B cell (primary cell): ENCODE data around the gene AMPH. TPM values are rescaled to one million over a fixed set of nuclear protein-coding genes. Genes with fewer than 3 reads are reported as not detected.
A peak's percentile ranks its signal among the peaks of the same experiment; 100 is the strongest.

Experiments
- ATAC-seq: fragments of 200-7000 bp; cut with Tn5 transposase; one replicate; pipeline ENCODE4 v1.10.0; 2021; ENCODE audit warnings: low read depth, mild to moderate bottlenecking, moderate number of reproducible peaks, moderate library complexity
- CTCF ChIA-PET: fragments of 350-600 bp; sonication (Branson Sonifier 250); formaldehyde crosslinking; loops from one replicate; lab custom pipeline; 2021; ENCODE audit warnings: antibody characterized with exemption, inconsistent platforms; lab: Charles Lee
- POLR2A ChIA-PET: fragments of 350-600 bp; sonication (Branson Sonifier 250); formaldehyde crosslinking; loops from one replicate; lab custom pipeline; 2021; ENCODE audit warnings: antibody characterized with exemption; lab: Charles Lee
- DNase-seq: peaks from one replicate; pipeline ENCODE4 v3.0.0; 2013
- H2AFZ ChIP-seq: 2 replicates; pipeline ENCODE4 v1.6.1; 2012; ENCODE audit warnings: mild to moderate bottlenecking, low read depth, low read length; ENCODE audit not compliant: insufficient read depth, poor library complexity, severe bottlenecking
- H3K27ac ChIP-seq, 2 donors: 1 replicate in 1 of 2; 2 replicates in 1 of 2; pipeline ENCODE4 v1.5.1; 2012 to 2013; ENCODE audit warnings: low read length in 2 of 2, mild to moderate bottlenecking in 2 of 2, moderate library complexity in 1 of 2
- H3K27me3 ChIP-seq, 4 experiments: fragments of 200-600 bp in 1 of 4; sonication (generic) in 1 of 4; replicated peaks in 1 of 4; 1 replicate in 2 of 4; 2 replicates in 2 of 4; pipeline versions ENCODE4 v1.6.1 to v1.7.0; 2013 to 2016; ENCODE audit warnings: low read length in 3 of 4, mild to moderate bottlenecking in 2 of 4, mixed read lengths in 1 of 4, moderate library complexity in 1 of 4; ENCODE audit not compliant: insufficient read depth in 4 of 4, control insufficient read depth in 3 of 4; ENCODE audit errors: control extremely low read depth in 1 of 4
- H3K36me3 ChIP-seq, 2 experiments: replicated peaks in 1 of 2; 1 replicate in 1 of 2; 2 replicates in 1 of 2; pipeline versions ENCODE4 v1.6.1 to v1.7.1; 2013; ENCODE audit warnings: low read length in 1 of 2; ENCODE audit not compliant: insufficient read depth in 2 of 2, control insufficient read depth in 1 of 2; ENCODE audit errors: control extremely low read depth in 1 of 2, extremely low read depth in 1 of 2
- H3K4me1 ChIP-seq, 2 donors: fragments of 200-600 bp in 1 of 2; sonication (generic) in 1 of 2; 1 replicate in 1 of 2; 2 replicates in 1 of 2; pipeline versions ENCODE4 v1.5.1 to v1.6.1; 2013 to 2017; ENCODE audit warnings: low read length in 2 of 2; ENCODE audit not compliant: control insufficient read depth in 2 of 2, insufficient read depth in 2 of 2
- H3K4me2 ChIP-seq: replicated peaks from 2 replicates; pipeline ENCODE3; 2012; ENCODE audit warnings: mild to moderate bottlenecking, low read depth, low read length; ENCODE audit not compliant: poor library complexity, severe bottlenecking
- H3K4me3 ChIP-seq, 5 experiments: fragments of 200-600 bp in 1 of 5; sonication (generic) in 1 of 5; 1 replicate in 3 of 5; 2 replicates in 2 of 5; pipeline versions ENCODE4 v1.5.1 to v1.7.0; 2011 to 2016; ENCODE audit warnings: low read length in 4 of 5, mild to moderate bottlenecking in 4 of 5, low read depth in 2 of 5, control low read depth in 1 of 5, moderate library complexity in 1 of 5; ENCODE audit not compliant: insufficient read depth in 1 of 5; ENCODE audit errors: control extremely low read depth in 1 of 5, extremely low read depth in 1 of 5
- H3K79me2 ChIP-seq: fragments of 200-600 bp; sonication (generic); one replicate; pipeline ENCODE4 v1.6.0; 2016; ENCODE audit warnings: low read length; ENCODE audit not compliant: control insufficient read depth, insufficient read depth
- H3K9ac ChIP-seq: fragments of 200-600 bp; sonication (generic); 2 replicates; pipeline ENCODE4 v1.6.1; 2017; ENCODE audit warnings: mild to moderate bottlenecking, low read length, moderate library complexity
- H3K9me3 ChIP-seq, 3 donors: one replicate each; pipeline versions ENCODE4 v1.6.1 to v1.7.1; 2013; ENCODE audit warnings: low read length in 2 of 3; ENCODE audit not compliant: control insufficient read depth in 2 of 3, insufficient read depth in 1 of 3; ENCODE audit errors: control extremely low read depth in 1 of 3
- H4K20me1 ChIP-seq: 2 replicates; pipeline ENCODE4 v1.6.0; 2012; ENCODE audit warnings: mild to moderate bottlenecking, low read length; ENCODE audit not compliant: insufficient read depth, control insufficient read depth, poor library complexity, severe bottlenecking
- H3K27ac Mint-ChIP-seq: one replicate; pipeline ENCODE4 v1.8.0; 2021; ENCODE audit warnings: mixed read lengths
- H3K27me3 Mint-ChIP-seq: one replicate; pipeline ENCODE4 v1.8.0; 2021; ENCODE audit warnings: mixed read lengths
- H3K4me1 Mint-ChIP-seq: one replicate; pipeline ENCODE4 v1.8.0; 2021; ENCODE audit warnings: mixed read lengths
- H3K4me3 Mint-ChIP-seq: one replicate; pipeline ENCODE4 v1.8.0; 2021; ENCODE audit warnings: mixed read lengths
- H3K9me3 Mint-ChIP-seq: one replicate; pipeline ENCODE4 v1.8.0; 2022; ENCODE audit warnings: mixed read lengths; ENCODE audit not compliant: insufficient read depth
- EZH2 ChIP-seq: IDR thresholded peaks from 2 replicates; pipeline ENCODE4 v1.6.1; 2012; ENCODE audit warnings: borderline replicate concordance, low read depth, mild to moderate bottlenecking, moderate library complexity, low read length; ENCODE audit not compliant: insufficient read depth, poor library complexity, severe bottlenecking
- WGBS: methylation state at CpG from one replicate; pipeline ENCODE4 v1.1.5; 2013; ENCODE audit warnings: missing lambda C conversion rate; ENCODE audit not compliant: insufficient coverage; 5-methylcytosine and 5-hydroxymethylcytosine counted together
- intact Hi-C: fragments of 100-400 bp; cut with micrococcal nuclease; formaldehyde crosslinking; loops from one replicate; pipeline ENCODE4 v1.10.0; 2022
- polyA minus RNA-seq: library from RNA; depleted of rRNA, polyadenylated mRNA; stranded (reverse); fragments of >200 nt; gene quantifications from 2 replicates; pipeline ENCODE4 v1.2.3, GENCODE V29; 2012
- polyA plus RNA-seq: library from polyadenylated mRNA; depleted of rRNA; stranded (reverse); fragments of >200 nt; gene quantifications from 2 replicates; pipeline ENCODE4 v1.2.3, GENCODE V29; 2012
- total RNA-seq, 2 donors: library from RNA; stranded (reverse); fragments of 120-200 nt in 1 of 2; gene quantifications; 1 replicate in 1 of 2; 2 replicates in 1 of 2; pipeline versions ENCODE4 v1.2.3 to v1.2.4, GENCODE V29; 2013 to 2022
- TF ChIP-seq, protein P1 (sequence below): fragments of 200-600 bp; IDR thresholded peaks from one replicate; pipeline ENCODE4 v1.8.0; 2022; ENCODE audit warnings: antibody characterized with exemption, mild to moderate bottlenecking

The AMPH gene
- total RNA-seq (not detected in 2 replicates), polyA plus RNA-seq (not detected in 2 replicates), polyA minus RNA-seq (not detected in 2 replicates)
- total RNA-seq (2013): 0.12 TPM

DNA sequence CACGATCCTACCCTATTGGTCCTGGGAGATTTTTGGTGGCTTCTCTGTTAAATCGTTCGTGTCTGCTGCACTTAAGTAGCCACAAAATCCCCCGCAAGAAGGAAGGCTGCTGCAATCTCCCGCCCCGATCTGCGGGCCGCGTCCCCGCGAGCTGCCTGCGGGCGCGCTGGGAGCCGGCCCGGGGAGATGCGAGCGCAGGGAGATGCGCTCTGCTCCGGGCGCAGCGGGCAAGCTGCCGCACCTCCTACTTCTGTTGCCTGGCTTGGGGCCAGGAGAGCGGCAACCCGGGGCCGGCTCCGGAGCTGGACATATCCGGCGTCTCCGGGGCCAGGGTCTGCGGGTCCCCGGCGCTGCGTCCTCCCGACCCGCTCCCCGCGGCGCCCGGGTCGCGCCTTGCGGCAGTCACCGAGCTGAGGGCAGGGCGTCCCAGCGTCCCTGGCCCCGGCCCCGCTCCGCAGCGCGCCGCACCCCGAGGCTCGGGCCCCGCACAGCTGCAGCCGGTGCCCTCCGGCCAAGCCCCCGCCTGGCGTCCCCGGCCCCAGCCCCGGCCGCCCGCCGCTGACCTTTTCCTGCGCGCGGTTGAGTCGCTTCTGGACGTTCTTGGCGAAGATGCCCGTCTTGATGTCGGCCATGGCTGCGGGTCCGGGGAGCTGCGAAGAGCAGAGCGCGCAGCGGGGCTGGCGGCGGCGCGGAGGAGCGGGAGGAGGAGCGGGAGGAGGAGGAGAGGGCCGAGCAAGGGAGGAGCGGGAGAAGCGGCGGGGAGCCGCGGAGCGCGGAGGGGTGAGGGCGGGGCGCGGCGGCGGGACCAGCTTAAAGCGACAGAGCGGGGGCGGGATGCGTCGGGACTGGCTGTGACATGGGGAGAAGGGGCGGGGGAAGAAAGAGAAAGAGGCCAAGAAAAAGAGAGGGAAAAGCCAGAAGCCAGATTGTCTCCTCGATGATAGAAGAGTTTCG is at the start of gene AMPH:
AMPH (minus strand) TSS at position 654 of the 954 bp plus-strand sequence; CDS start at position 632, 22 bp downstream.
- H3K27me3 ChIP-seq: peaks cover 0 to 37% (median 12%) of the 10 kb centered on the region in 4 experiments
- Mint-ChIP-seq H3K9me3 (no peaks in the 10 kb centered on the region), H3K4me3 (peak within 1 kb of the TSS; percentile 66), H3K27me3 (peaks cover 58% of the 10 kb centered on the region), H3K27ac (no peak within 1 kb of the TSS), H3K4me1 (peaks cover 11% of the 10 kb centered on the region)
- TF ChIP-seq EZH2: no peak
- TF ChIP-seq, protein P1, sequence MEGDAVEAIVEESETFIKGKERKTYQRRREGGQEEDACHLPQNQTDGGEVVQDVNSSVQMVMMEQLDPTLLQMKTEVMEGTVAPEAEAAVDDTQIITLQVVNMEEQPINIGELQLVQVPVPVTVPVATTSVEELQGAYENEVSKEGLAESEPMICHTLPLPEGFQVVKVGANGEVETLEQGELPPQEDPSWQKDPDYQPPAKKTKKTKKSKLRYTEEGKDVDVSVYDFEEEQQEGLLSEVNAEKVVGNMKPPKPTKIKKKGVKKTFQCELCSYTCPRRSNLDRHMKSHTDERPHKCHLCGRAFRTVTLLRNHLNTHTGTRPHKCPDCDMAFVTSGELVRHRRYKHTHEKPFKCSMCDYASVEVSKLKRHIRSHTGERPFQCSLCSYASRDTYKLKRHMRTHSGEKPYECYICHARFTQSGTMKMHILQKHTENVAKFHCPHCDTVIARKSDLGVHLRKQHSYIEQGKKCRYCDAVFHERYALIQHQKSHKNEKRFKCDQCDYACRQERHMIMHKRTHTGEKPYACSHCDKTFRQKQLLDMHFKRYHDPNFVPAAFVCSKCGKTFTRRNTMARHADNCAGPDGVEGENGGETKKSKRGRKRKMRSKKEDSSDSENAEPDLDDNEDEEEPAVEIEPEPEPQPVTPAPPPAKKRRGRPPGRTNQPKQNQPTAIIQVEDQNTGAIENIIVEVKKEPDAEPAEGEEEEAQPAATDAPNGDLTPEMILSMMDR: no peak
- no peak for DNase-seq
- H3K4me3 ChIP-seq: peak within 1 kb of the TSS in 3 of 5 experiments; percentile 24 to 33 (median 25)
- H3K36me3 ChIP-seq: no peaks in the 10 kb centered on the region
- CTCF ChIA-PET: interaction anchor here (0.6 to 1.9 kb wide), 3 partner anchors 29 to 232 kb away, joined by 3 to 10 read pairs (median 4); no protein-coding TSS in a partner anchor
- POLR2A ChIA-PET: no interaction called here
- no peaks in the 10 kb centered on the region for H3K79me2 ChIP-seq
- 2% methylated on average over 102 of the region's 105 CpGs for WGBS
- no peaks in the 10 kb centered on the region for H3K9me3 ChIP-seq
- H3K4me2 ChIP-seq: peak within 1 kb of the TSS; percentile 68
- peak within 1 kb of the TSS; percentile 70 for H2AFZ ChIP-seq
- no peak for ATAC-seq
- H3K27ac ChIP-seq: no peak within 1 kb of the TSS
- H4K20me1 ChIP-seq: no peaks in the 10 kb centered on the region
- intact Hi-C loops: no loop called here
- peaks cover 0 to 4% of the 10 kb centered on the region in 2 donors for H3K4me1 ChIP-seq
- H3K9ac ChIP-seq: no peak within 1 kb of the TSS

DNA sequence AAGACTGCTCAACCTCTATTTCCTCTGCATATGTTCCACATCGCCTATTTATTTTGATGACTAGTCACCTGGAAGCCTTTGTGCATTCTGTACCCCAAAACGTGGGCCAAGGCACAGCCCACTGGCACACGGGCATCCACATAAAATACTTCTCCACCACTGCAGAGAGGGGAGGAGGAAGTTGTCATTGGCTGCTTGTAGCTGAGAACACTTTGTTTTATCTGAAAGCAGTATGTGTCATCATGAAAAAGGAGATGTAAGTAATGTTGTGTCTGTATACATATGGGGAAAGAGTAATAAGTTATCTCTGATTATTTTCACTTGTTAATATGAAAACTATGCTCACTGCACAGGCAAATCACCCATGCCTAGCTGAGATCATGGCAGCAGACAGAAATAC is 48.2 kb upstream of the AMPH start:
- H3K4me1 ChIP-seq: no peaks in the 10 kb centered on the region
- no peak overlapping the region for H3K4me3 ChIP-seq
- no peaks in the 10 kb centered on the region for H3K36me3 ChIP-seq
- Mint-ChIP-seq H3K4me1 (no peaks in the 10 kb centered on the region), H3K27me3 (peaks cover 17% of the 10 kb centered on the region), H3K9me3 (no peaks in the 10 kb centered on the region), H3K4me3 (no peak overlapping the region), H3K27ac (no peak overlapping the region)
- intact Hi-C loops: no loop called here
- ChIA-PET CTCF (no interaction called here), POLR2A (no interaction called here)
- ATAC-seq (no peak), DNase-seq (no peak)
- no peaks in the 10 kb centered on the region for H4K20me1 ChIP-seq
- WGBS: 88% methylated on average over 1 of the region's 3 CpGs
- H3K9me3 ChIP-seq: peaks cover 0 to 5% (median 0%) of the 10 kb centered on the region in 3 donors
- H3K9ac ChIP-seq: no peak overlapping the region
- no peak for TF ChIP-seq EZH2
- TF ChIP-seq, protein P1: no peak
- H2AFZ ChIP-seq: no peak overlapping the region
- H3K79me2 ChIP-seq: no peaks in the 10 kb centered on the region
- no peaks in the 10 kb centered on the region for H3K27me3 ChIP-seq
- no peak overlapping the region for H3K27ac ChIP-seq
- no peak overlapping the region for H3K4me2 ChIP-seq
